DND-41 (cell line): ENCODE data around the gene THAP2.

ENCODE experiments used
- ATAC-seq: fragments of 200-7000 bp; cut with Tn5 transposase; 3 replicates; pipeline ENCODE4 v1.9.1; 2021; ENCODE audit warnings: low read depth; ENCODE audit not compliant: insufficient read depth
- DNase-seq: peaks from one replicate; pipeline ENCODE4 v3.0.0-alpha.2; 2020
- H2AFZ ChIP-seq: 2 replicates; pipeline ENCODE4 v1.6.0; 2012; ENCODE audit warnings: low read depth, low read length
- H3K27ac ChIP-seq: 2 replicates; pipeline ENCODE4 v1.5.1; 2012; ENCODE audit warnings: low read length, inconsistent platforms
- H3K27me3 ChIP-seq: fragments of 200-600 bp; sonication (generic); 2 replicates; pipeline ENCODE4 v1.6.0; 2012; ENCODE audit warnings: low read length, mild to moderate bottlenecking, inconsistent platforms; ENCODE audit not compliant: insufficient read depth, poor library complexity
- H3K36me3 ChIP-seq: 2 replicates; pipeline ENCODE4 v1.5.1; 2012; ENCODE audit warnings: low read length, inconsistent platforms; ENCODE audit not compliant: insufficient read depth
- H3K4me1 ChIP-seq: 2 replicates; pipeline ENCODE4 v1.5.1; 2012; ENCODE audit warnings: mild to moderate bottlenecking, low read length; ENCODE audit not compliant: insufficient read depth
- H3K4me2 ChIP-seq: 2 replicates; pipeline ENCODE4 v1.6.0; 2012; ENCODE audit warnings: mild to moderate bottlenecking, moderate library complexity, low read length, inconsistent platforms; ENCODE audit not compliant: insufficient read depth
- H3K4me3 ChIP-seq, 2 experiments: fragments of 200-600 bp in 1 of 2; shearing (Covaris generic) in 1 of 2; 2 replicates each; pipeline ENCODE4 v1.5.1; 2012 to 2016; ENCODE audit warnings: inconsistent platforms in 2 of 2, low read length in 2 of 2, mild to moderate bottlenecking in 2 of 2, low read depth in 1 of 2, moderate library complexity in 1 of 2
- H3K79me2 ChIP-seq: 2 replicates; pipeline ENCODE4 v1.6.0; 2012; ENCODE audit warnings: low read length, inconsistent platforms; ENCODE audit not compliant: insufficient read depth
- H3K9ac ChIP-seq: 2 replicates; pipeline ENCODE4 v1.6.0; 2012; ENCODE audit warnings: low read depth, mild to moderate bottlenecking, inconsistent platforms, low read length, moderate library complexity
- H3K9me3 ChIP-seq: 2 replicates; pipeline ENCODE4 v1.5.1; 2012; ENCODE audit warnings: low read length, moderate library complexity, mild to moderate bottlenecking, inconsistent platforms; ENCODE audit not compliant: insufficient read depth, severe bottlenecking
- H4K20me1 ChIP-seq: 2 replicates; pipeline ENCODE4 v1.6.0; 2012; ENCODE audit warnings: low read length; ENCODE audit not compliant: insufficient read depth
- EZH2 ChIP-seq: IDR thresholded peaks from 3 replicates; pipeline ENCODE4 v1.6.1; 2012; ENCODE audit warnings: borderline replicate concordance, low read depth, mild to moderate bottlenecking, moderate library complexity, low read length, inconsistent platforms; ENCODE audit not compliant: severe bottlenecking
- TF ChIP-seq, protein P1 (sequence below): IDR thresholded peaks from 2 replicates; pipeline ENCODE4 v1.5.1; 2012; ENCODE audit warnings: borderline replicate concordance, low read length, moderate library complexity, mild to moderate bottlenecking; ENCODE audit not compliant: poor library complexity, severe bottlenecking; ENCODE audit errors: extremely low read depth

Gene THAP2

DNA sequence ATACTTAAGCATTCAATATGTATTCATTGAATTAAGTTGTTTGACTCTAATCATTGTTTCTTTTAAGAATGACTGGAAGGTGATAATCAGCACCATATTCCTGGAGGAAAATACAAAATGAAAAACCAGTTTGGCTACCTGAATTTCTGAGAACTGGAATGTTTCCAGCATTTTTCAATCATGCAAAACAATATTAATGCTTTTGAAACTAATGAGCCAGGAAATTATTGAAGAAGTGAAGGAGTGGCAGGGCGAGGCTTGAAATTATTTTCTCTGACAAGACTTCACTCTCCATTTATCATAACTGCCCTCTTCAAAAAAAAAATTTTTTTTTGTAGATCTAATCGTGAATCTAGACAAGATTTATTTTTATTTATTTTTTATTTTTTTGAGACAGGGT is 40.8 kb downstream of the THAP2 start:
- Histone ChIP-seq H3K27me3 (no peaks in the 10 kb centered on the region), H3K9me3 (no peaks in the 10 kb centered on the region), H4K20me1 (no peaks in the 10 kb centered on the region), H3K27ac (no peak overlapping the region), H3K4me1 (no peaks in the 10 kb centered on the region), H3K4me3 (no peak overlapping the region), H3K36me3 (peaks cover 37% of the 10 kb centered on the region), H2AFZ (no peak overlapping the region), H3K4me2 (no peak overlapping the region), H3K9ac (no peak overlapping the region), H3K79me2 (no peaks in the 10 kb centered on the region)
- DNase-seq, result no peak
- TF ChIP-seq, protein P1, sequence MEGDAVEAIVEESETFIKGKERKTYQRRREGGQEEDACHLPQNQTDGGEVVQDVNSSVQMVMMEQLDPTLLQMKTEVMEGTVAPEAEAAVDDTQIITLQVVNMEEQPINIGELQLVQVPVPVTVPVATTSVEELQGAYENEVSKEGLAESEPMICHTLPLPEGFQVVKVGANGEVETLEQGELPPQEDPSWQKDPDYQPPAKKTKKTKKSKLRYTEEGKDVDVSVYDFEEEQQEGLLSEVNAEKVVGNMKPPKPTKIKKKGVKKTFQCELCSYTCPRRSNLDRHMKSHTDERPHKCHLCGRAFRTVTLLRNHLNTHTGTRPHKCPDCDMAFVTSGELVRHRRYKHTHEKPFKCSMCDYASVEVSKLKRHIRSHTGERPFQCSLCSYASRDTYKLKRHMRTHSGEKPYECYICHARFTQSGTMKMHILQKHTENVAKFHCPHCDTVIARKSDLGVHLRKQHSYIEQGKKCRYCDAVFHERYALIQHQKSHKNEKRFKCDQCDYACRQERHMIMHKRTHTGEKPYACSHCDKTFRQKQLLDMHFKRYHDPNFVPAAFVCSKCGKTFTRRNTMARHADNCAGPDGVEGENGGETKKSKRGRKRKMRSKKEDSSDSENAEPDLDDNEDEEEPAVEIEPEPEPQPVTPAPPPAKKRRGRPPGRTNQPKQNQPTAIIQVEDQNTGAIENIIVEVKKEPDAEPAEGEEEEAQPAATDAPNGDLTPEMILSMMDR, result no peak
- TF ChIP-seq EZH2, result no peak
- no peak for ATAC-seq

DNA sequence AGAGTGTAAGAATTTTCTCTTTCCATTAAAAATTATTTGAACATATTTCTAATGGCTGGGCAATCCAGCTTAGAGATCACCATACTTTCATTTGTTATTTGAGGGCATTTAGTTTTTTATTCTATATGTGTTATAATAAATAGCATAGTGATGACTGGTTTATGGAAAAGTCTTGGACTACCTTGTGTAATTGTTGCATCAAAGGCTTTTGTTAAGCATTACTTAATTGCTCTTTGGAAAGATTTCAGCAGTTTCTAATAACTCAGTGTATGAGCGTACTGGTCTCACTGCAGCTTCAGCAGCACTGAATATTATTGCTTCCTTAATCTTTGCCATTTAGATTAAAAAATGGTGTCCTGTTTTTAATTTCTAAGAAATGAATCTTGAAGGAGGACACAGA is 44.6 kb downstream of the THAP2 start:
- Histone ChIP-seq H3K4me1 (no peaks in the 10 kb centered on the region), H3K36me3 (0 out of 2 replicates have a peak, but pooled peaks cover 11% of the 10 kb centered on the region), H3K27ac (no peak overlapping the region), H3K27me3 (no peaks in the 10 kb centered on the region), H3K9me3 (no peaks in the 10 kb centered on the region), H4K20me1 (no peaks in the 10 kb centered on the region), H3K9ac (no peak overlapping the region), H2AFZ (no peak overlapping the region), H3K4me2 (no peak overlapping the region), H3K79me2 (no peaks in the 10 kb centered on the region), H3K4me3 (no peak overlapping the region)
- ATAC-seq (no peak), DNase-seq (no peak)
- TF ChIP-seq, protein P1, result no peak
- TF ChIP-seq EZH2, result no peak

DNA sequence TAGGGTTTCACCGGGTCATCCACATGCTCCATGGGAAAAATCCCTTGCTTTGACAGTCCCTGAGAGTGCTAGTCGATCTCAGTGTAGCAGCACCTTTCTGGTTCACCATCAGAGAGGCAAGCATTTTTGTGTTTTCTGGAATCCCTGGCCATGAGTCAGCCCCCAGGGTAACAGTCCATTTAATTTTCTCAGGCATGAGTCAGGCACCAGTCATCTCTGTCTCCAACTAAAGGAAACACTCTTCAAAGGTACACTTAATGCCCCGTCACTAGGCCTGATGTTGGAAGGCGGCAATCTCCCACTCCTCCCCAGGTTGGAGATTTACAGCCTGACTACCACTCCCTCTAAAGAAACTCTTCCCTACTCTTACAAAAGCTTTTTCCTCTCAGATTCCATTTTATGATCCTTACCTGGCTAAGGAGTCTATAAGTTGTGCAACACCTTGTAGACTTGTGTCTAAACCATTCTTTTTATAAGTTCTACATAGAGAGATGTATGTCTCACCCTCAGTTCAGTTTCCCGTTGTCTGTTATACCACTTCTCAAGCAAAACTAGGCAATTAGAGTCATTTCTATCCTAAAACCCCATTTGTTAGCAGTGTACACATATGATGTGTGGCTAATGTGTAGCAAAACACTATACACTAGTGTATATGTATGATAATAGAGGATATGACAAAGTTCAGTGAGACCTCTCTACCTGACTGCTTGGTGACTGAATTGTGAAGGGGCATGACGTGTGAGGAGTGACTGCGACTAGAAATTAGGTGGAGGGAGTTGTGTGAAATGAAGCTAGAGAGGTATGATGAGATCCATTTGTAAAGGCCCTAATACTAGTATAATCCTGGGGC is 46.4 kb downstream of the THAP2 start:
- Histone ChIP-seq H3K27me3 (no peaks in the 10 kb centered on the region), H3K4me1 (no peaks in the 10 kb centered on the region), H2AFZ (no peak overlapping the region), H3K9me3 (no peaks in the 10 kb centered on the region), H3K27ac (no peak overlapping the region), H3K4me3 (no peak overlapping the region), H3K4me2 (no peak overlapping the region), H3K79me2 (no peaks in the 10 kb centered on the region), H3K36me3 (0 out of 2 replicates have a peak, but pooled peaks cover 3% of the 10 kb centered on the region), H4K20me1 (no peaks in the 10 kb centered on the region), H3K9ac (no peak overlapping the region)
- DNase-seq (no peak), ATAC-seq (no peak)
- no peak for TF ChIP-seq EZH2
- TF ChIP-seq, protein P1, result no peak
